ENCODE data around the gene SPAG17. TPM values are rescaled to one million over a fixed set of nuclear protein-coding genes. Genes with fewer than 3 reads are reported as not detected.
"Not testable (repeated sequence)": the region's sequence is repeated elsewhere in the genome, so short reads cannot be mapped to it uniquely, and the experiment has no call there.

SPAG17 gene
- total and polyA plus RNA-seq, 2 experiments from 2014 or later = 1.0 to 1.1 TPM

GRCh38 chr1:117925981-117926380 is 259.0 kb downstream of the SPAG17 start (continued):
- TF ChIP-seq STAT1 (IDR thresholded peaks at IDR 0.05; ENCODE audit: unreplicated experiment) (no peak), CREB1 (CRISPR knock-in tag; IDR thresholded peaks at IDR 0.05; ENCODE audit: low read depth) (no peak), JUNB (IDR thresholded peaks at IDR 0.05; ENCODE audit: unreplicated experiment) (no peak)

- H3K4me3 Mint-ChIP-seq; H2AFZ ChIP-seq; H4K20me1 ChIP-seq (replicated peaks; ENCODE audit: insufficient read depth); ATAC-seq; H3K27ac ChIP-seq (ENCODE audit: low read depth); H3K4me3 ChIP-seq; H3K27me3 ChIP-seq (ENCODE audit: insufficient read depth); H3K27ac Mint-ChIP-seq; H3K36me3 ChIP-seq (ENCODE audit: insufficient read depth); H3K9me3 Mint-ChIP-seq; H3F3A ChIP-seq (replicated peaks; ENCODE audit: low read depth); H3K9me2 ChIP-seq (ENCODE audit: insufficient read depth); H3K4me2 ChIP-seq; H3K27me3 Mint-ChIP-seq (ENCODE audit: insufficient read depth, low read depth, poor library complexity): not testable (repeated sequence)
- Mint-ChIP-seq H3K36me3 (ENCODE audit: low read depth) (peaks cover 17% of the 10 kb centered on the region), H3K4me1 (peaks cover 32% of the 10 kb centered on the region; the same call in 2 of the 3 replicates)
- DNase-seq (ENCODE audit: low spot score) = peak; percentile 4
- H3K4me1 ChIP-seq (ENCODE audit: insufficient read depth) = peaks cover 15% of the 10 kb centered on the region
- H3K79me2 ChIP-seq (replicated peaks; ENCODE audit: insufficient read depth) = peaks cover 65% of the 10 kb centered on the region
Observed at GRCh38 chr1:117922717-117923116, 262.3 kb downstream of the SPAG17 start.

GRCh38 chr1:117921991-117922390 is 263.0 kb downstream of the SPAG17 start:
- Mint-ChIP-seq H3K27ac (no peak overlapping the region), H3K27me3 (ENCODE audit: insufficient read depth, low read depth, poor library complexity) (no peaks in the 10 kb centered on the region), H3K4me1 (peaks cover 27% of the 10 kb centered on the region; the same call in 2 of the 3 replicates), H3K36me3 (ENCODE audit: low read depth) (peaks cover 18% of the 10 kb centered on the region), H3K4me3 (no peak overlapping the region), H3K9me3 (peaks cover 8% of the 10 kb centered on the region; the same call in 1 of the 3 replicates)
- Histone ChIP-seq H3K27ac (ENCODE audit: low read depth) (no peak overlapping the region), H3F3A (replicated peaks; ENCODE audit: low read depth) (no peaks in the 10 kb centered on the region), H3K27me3 (ENCODE audit: insufficient read depth) (no peaks in the 10 kb centered on the region), H2AFZ (no peak overlapping the region), H3K4me3 (no peak overlapping the region), H3K79me2 (replicated peaks; ENCODE audit: insufficient read depth) (peaks cover 58% of the 10 kb centered on the region), H3K4me1 (ENCODE audit: insufficient read depth) (peaks cover 7% of the 10 kb centered on the region; the same call in 1 of the 2 replicates), H3K9me2 (ENCODE audit: insufficient read depth) (no peaks in the 10 kb centered on the region), H3K36me3 (ENCODE audit: insufficient read depth) (peaks cover 6% of the 10 kb centered on the region; the same call in 1 of the 2 replicates), H3K4me2 (no peak overlapping the region), H4K20me1 (replicated peaks; ENCODE audit: insufficient read depth) (peaks cover 5% of the 10 kb centered on the region; the same call in 1 of the 2 replicates)
- TF ChIP-seq EZH2 (IDR thresholded peaks at IDR 0.05; ENCODE audit: low read depth, unreplicated experiment) (no peak), JUNB (IDR thresholded peaks at IDR 0.05; ENCODE audit: unreplicated experiment) (no peak), ZNF331 (CRISPR knock-in tag; IDR thresholded peaks at IDR 0.05; ENCODE audit: low read depth) (no peak)
- DNase-seq (ENCODE audit: low spot score) (no peak), ATAC-seq (no peak)

- Histone ChIP-seq H2AFZ (no peak overlapping the region), H3F3A (replicated peaks; ENCODE audit: low read depth) (no peaks in the 10 kb centered on the region), H3K4me3 (no peak overlapping the region), H3K9me2 (ENCODE audit: insufficient read depth) (no peaks in the 10 kb centered on the region), H3K4me1 (ENCODE audit: insufficient read depth) (no peaks in the 10 kb centered on the region), H4K20me1 (replicated peaks; ENCODE audit: insufficient read depth) (no peaks in the 10 kb centered on the region), H3K27me3 (ENCODE audit: insufficient read depth) (no peaks in the 10 kb centered on the region), H3K36me3 (ENCODE audit: insufficient read depth) (peaks cover 8% of the 10 kb centered on the region; the same call in 1 of the 2 replicates), H3K79me2 (replicated peaks; ENCODE audit: insufficient read depth) (peaks cover 32% of the 10 kb centered on the region), H3K4me2 (no peak overlapping the region), H3K27ac (ENCODE audit: low read depth) (no peak overlapping the region)
- Mint-ChIP-seq H3K27me3 (ENCODE audit: insufficient read depth, low read depth, poor library complexity) (no peaks in the 10 kb centered on the region), H3K36me3 (ENCODE audit: low read depth) (peaks cover 30% of the 10 kb centered on the region), H3K4me1 (peaks cover 13% of the 10 kb centered on the region; the same call in 2 of the 3 replicates), H3K4me3 (no peak overlapping the region), H3K9me3 (peaks cover 8% of the 10 kb centered on the region; the same call in 1 of the 3 replicates), H3K27ac (no peak overlapping the region)
- no peak for DNase-seq (ENCODE audit: low spot score)
- ATAC-seq = no peak
- TF ChIP-seq CTCF (conservative IDR thresholded peaks at IDR 0.05; ENCODE audit: low read depth in 2 of 2) (no peak), ZNF114 (CRISPR knock-in tag; IDR thresholded peaks at IDR 0.05) (no peak), EZH2 (IDR thresholded peaks at IDR 0.05; ENCODE audit: low read depth, unreplicated experiment) (no peak), NANOG (IDR thresholded peaks at IDR 0.05; ENCODE audit: borderline replicate concordance) (no peak), JUNB (IDR thresholded peaks at IDR 0.05; ENCODE audit: unreplicated experiment) (no peak), CREB1 (CRISPR knock-in tag; IDR thresholded peaks at IDR 0.05; ENCODE audit: low read depth) (no peak)
- TF ChIP-seq, protein P1, sequence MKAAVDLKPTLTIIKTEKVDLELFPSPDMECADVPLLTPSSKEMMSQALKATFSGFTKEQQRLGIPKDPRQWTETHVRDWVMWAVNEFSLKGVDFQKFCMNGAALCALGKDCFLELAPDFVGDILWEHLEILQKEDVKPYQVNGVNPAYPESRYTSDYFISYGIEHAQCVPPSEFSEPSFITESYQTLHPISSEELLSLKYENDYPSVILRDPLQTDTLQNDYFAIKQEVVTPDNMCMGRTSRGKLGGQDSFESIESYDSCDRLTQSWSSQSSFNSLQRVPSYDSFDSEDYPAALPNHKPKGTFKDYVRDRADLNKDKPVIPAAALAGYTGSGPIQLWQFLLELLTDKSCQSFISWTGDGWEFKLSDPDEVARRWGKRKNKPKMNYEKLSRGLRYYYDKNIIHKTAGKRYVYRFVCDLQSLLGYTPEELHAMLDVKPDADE (IDR thresholded peaks at IDR 0.05) = no peak
Observed at GRCh38 chr1:117919376-117919775, 265.7 kb downstream of the SPAG17 start.
